GM10248 (cell line): ENCODE results near the gene PRKG1.

Source experiments
- CTCF ChIA-PET: fragments of 300-600 bp; sonication (Branson Sonifier 250); formaldehyde crosslinking; extraction: SDS; loops from one replicate; lab custom pipeline; 2021; ENCODE audit warnings: antibody characterized with exemption; lab: Yijun Ruan, JAX
- POLR2A ChIA-PET: fragments of 350-650 bp; sonication (Branson Sonifier 250); formaldehyde crosslinking; extraction: SDS; loops from one replicate; lab custom pipeline; 2020; ENCODE audit warnings: antibody characterized with exemption; lab: Yijun Ruan, JAX
- DNase-seq: peaks from one replicate; pipeline ENCODE4 v3.0.0; 2012; ENCODE audit errors: extremely low spot score
- CTCF ChIP-seq: IDR thresholded peaks from 2 replicates; pipeline ENCODE4 v1.5.1; 2012; ENCODE audit warnings: mild to moderate bottlenecking, low read depth; ENCODE audit errors: extremely low read depth, missing control alignments, control extremely low read depth

The PRKG1 gene

GRCh38 chr10:51528527-51528926, 454.2 kb downstream of the PRKG1 start:
- ChIA-PET POLR2A (no interaction called here), CTCF (interaction anchor here (1.2 kb wide), 1 partner anchor 9 kb away, joined by 4 read pairs; no protein-coding TSS in a partner anchor)
- DNase-seq, result no peak
- TF ChIP-seq CTCF, result no peak

GRCh38 chr10:51530541-51530940, 456.3 kb downstream of the PRKG1 start:
- ChIA-PET CTCF (no interaction called here), POLR2A (no interaction called here)
- DNase-seq, result no peak

GRCh38 chr10:51532044-51532443, 457.8 kb downstream of the PRKG1 start:
- no peak for DNase-seq
- ChIA-PET POLR2A (no interaction called here), CTCF (interaction anchor here (0.9 to 1.1 kb wide), 4 partner anchors 9 to 48 kb away, joined by 3 to 5 read pairs (median 4); no protein-coding TSS in a partner anchor)
- no peak for TF ChIP-seq CTCF

More at GRCh38 chr10:51530541-51530940, 456.3 kb downstream of the PRKG1 start:
- TF ChIP-seq CTCF, result no peak

GRCh38 chr10:51542853-51543252, 468.6 kb downstream of the PRKG1 start:
- DNase-seq, result no peak
- ChIA-PET POLR2A (no interaction called here), CTCF (no interaction called here)
- no peak for TF ChIP-seq CTCF

- no peak for DNase-seq
- ChIA-PET CTCF (no interaction called here), POLR2A (no interaction called here)
- no peak for TF ChIP-seq CTCF
These were observed 470.6 kb downstream of the PRKG1 start for GRCh38 chr10:51544933-51545332.

GRCh38 chr10:51547941-51548340, 473.7 kb downstream of the PRKG1 start:
- TF ChIP-seq CTCF, result no peak
- ChIA-PET CTCF (interaction anchor here (0.7 kb wide), 1 partner anchor 12 kb away, joined by 4 read pairs; no protein-coding TSS in a partner anchor), POLR2A (no interaction called here)
- no peak for DNase-seq
